ENCODE measurements around the gene BCKDHB.
"Not testable (repeated sequence)": the region's sequence is repeated elsewhere in the genome, so short reads cannot be mapped to it uniquely, and the experiment has no call there.

GRCh38 chr6:80211890-80212289 is 105.4 kb downstream of the BCKDHB start:
- not testable (repeated sequence) for TF ChIP-seq POLR2A, CTCF (IDR thresholded peaks at IDR 0.05)
